Memory B cell (primary cell): ENCODE measurements around the gene ZDHHC6.
"Not testable (repeated sequence)": the region's sequence is repeated elsewhere in the genome, so short reads cannot be mapped to it uniquely, and the experiment has no call there.

Experiments used
- ATAC-seq: fragments of 150-1000 bp; cut with Tn5 transposase; 2 replicates; pipeline ENCODE4 v1.10.0; 2021; ENCODE audit warnings: low read depth, mild to moderate bottlenecking, moderate library complexity
- DNase-seq, 2 donors: peaks; one replicate each; pipeline ENCODE4 v3.0.0; 2022; ENCODE audit warnings: low spot score in 2 of 2
- H3K27ac Mint-ChIP-seq: one replicate; pipeline ENCODE4 v1.8.0; 2022; ENCODE audit warnings: mild to moderate bottlenecking, moderate library complexity, mixed read lengths
- H3K27me3 Mint-ChIP-seq: one replicate; pipeline ENCODE4 v1.8.0; 2022; ENCODE audit warnings: mixed read lengths
- H3K36me3 Mint-ChIP-seq: one replicate; pipeline ENCODE4 v1.8.0; 2022; ENCODE audit warnings: mild to moderate bottlenecking, mixed read lengths
- H3K4me1 Mint-ChIP-seq: one replicate; pipeline ENCODE4 v1.8.0; 2022; ENCODE audit warnings: mixed read lengths
- H3K4me3 Mint-ChIP-seq: one replicate; pipeline ENCODE4 v1.8.0; 2022; ENCODE audit warnings: mild to moderate bottlenecking, moderate library complexity, mixed read lengths
- H3K9me3 Mint-ChIP-seq: one replicate; pipeline ENCODE4 v1.8.0; 2022; ENCODE audit warnings: mixed read lengths

The ZDHHC6 gene

GRCh38 chr10:112393341-112393740 lies 53.4 kb downstream of the ZDHHC6 start:
- H3K36me3 Mint-ChIP-seq = peaks cover 4% of the 10 kb centered on the region
- peak overlapping the region; percentile 42 for H3K27ac Mint-ChIP-seq
- no peaks in the 10 kb centered on the region for H3K9me3 Mint-ChIP-seq
- H3K27me3 Mint-ChIP-seq = no peaks in the 10 kb centered on the region
- no peak for ATAC-seq
- no peak for DNase-seq
- H3K4me3 Mint-ChIP-seq = no peak overlapping the region
- H3K4me1 Mint-ChIP-seq = peaks cover 14% of the 10 kb centered on the region

- Mint-ChIP-seq H3K9me3 (no peaks in the 10 kb centered on the region), H3K4me3 (no peak overlapping the region), H3K27ac (peak overlapping the region; percentile 63), H3K27me3 (no peaks in the 10 kb centered on the region), H3K4me1 (peaks cover 22% of the 10 kb centered on the region), H3K36me3 (peaks cover 4% of the 10 kb centered on the region)
- no peak for ATAC-seq
- no peak for DNase-seq
These were observed 56.5 kb downstream of the ZDHHC6 start for GRCh38 chr10:112390125-112390703.

- peak overlapping the region; percentile 37 for H3K4me3 Mint-ChIP-seq
- H3K36me3 Mint-ChIP-seq = peaks cover 6% of the 10 kb centered on the region
- peak overlapping the region; percentile 94 for H3K27ac Mint-ChIP-seq
- ATAC-seq = peak; percentile 96
- H3K27me3 Mint-ChIP-seq = no peaks in the 10 kb centered on the region
- peak in 1 of 2 donors; percentile 36 for DNase-seq
- peaks cover 27% of the 10 kb centered on the region for H3K4me1 Mint-ChIP-seq
- H3K9me3 Mint-ChIP-seq = no peaks in the 10 kb centered on the region
These were observed 57.4 kb downstream of the ZDHHC6 start for GRCh38 chr10:112389271-112389822.

- DNase-seq (no peak), ATAC-seq (no peak)
- H3K36me3 Mint-ChIP-seq = peaks cover 5% of the 10 kb centered on the region
- H3K4me3 Mint-ChIP-seq = no peak overlapping the region
- peaks cover 29% of the 10 kb centered on the region for H3K4me1 Mint-ChIP-seq
- no peaks in the 10 kb centered on the region for H3K27me3 Mint-ChIP-seq
- H3K9me3 Mint-ChIP-seq = no peaks in the 10 kb centered on the region
- peak overlapping the region; percentile 94 for H3K27ac Mint-ChIP-seq
These were observed 58.2 kb downstream of the ZDHHC6 start for GRCh38 chr10:112388548-112388947.

- DNase-seq, H3K9me3 Mint-ChIP-seq, H3K27me3 Mint-ChIP-seq, H3K4me3 Mint-ChIP-seq, H3K36me3 Mint-ChIP-seq, ATAC-seq: not testable (repeated sequence)
- Mint-ChIP-seq H3K4me1 (peaks cover 31% of the 10 kb centered on the region), H3K27ac (peak overlapping the region; percentile 94)
These were observed 58.7 kb downstream of the ZDHHC6 start for GRCh38 chr10:112388056-112388455.

- Mint-ChIP-seq H3K27ac (peak overlapping the region; percentile 2), H3K4me1 (peaks cover 49% of the 10 kb centered on the region), H3K36me3 (peaks cover 21% of the 10 kb centered on the region), H3K9me3 (no peaks in the 10 kb centered on the region), H3K27me3 (no peaks in the 10 kb centered on the region), H3K4me3 (no peak overlapping the region)
- no peak for DNase-seq
- ATAC-seq = no peak
These were observed 61.5 kb downstream of the ZDHHC6 start for GRCh38 chr10:112385201-112385600.

- Mint-ChIP-seq H3K27me3 (no peaks in the 10 kb centered on the region), H3K36me3 (peaks cover 24% of the 10 kb centered on the region), H3K4me3 (no peak overlapping the region), H3K9me3 (no peaks in the 10 kb centered on the region), H3K27ac (peak overlapping the region; percentile 2), H3K4me1 (peaks cover 44% of the 10 kb centered on the region)
- DNase-seq (no peak), ATAC-seq (no peak)
These were observed 62.6 kb downstream of the ZDHHC6 start for GRCh38 chr10:112384141-112384540.

GRCh38 chr10:112383325-112383724 lies 63.4 kb downstream of the ZDHHC6 start:
- H3K9me3 Mint-ChIP-seq = no peaks in the 10 kb centered on the region
- no peak overlapping the region for H3K4me3 Mint-ChIP-seq
- H3K27ac Mint-ChIP-seq = no peak overlapping the region
- peaks cover 41% of the 10 kb centered on the region for H3K4me1 Mint-ChIP-seq
- DNase-seq = no peak
- no peaks in the 10 kb centered on the region for H3K27me3 Mint-ChIP-seq
- ATAC-seq = no peak
- H3K36me3 Mint-ChIP-seq = peaks cover 24% of the 10 kb centered on the region

- no peak for ATAC-seq
- no peaks in the 10 kb centered on the region for H3K27me3 Mint-ChIP-seq
- no peak overlapping the region for H3K27ac Mint-ChIP-seq
- H3K9me3 Mint-ChIP-seq = no peaks in the 10 kb centered on the region
- H3K4me3 Mint-ChIP-seq = no peak overlapping the region
- DNase-seq = no peak
- H3K4me1 Mint-ChIP-seq = peaks cover 40% of the 10 kb centered on the region
- H3K36me3 Mint-ChIP-seq = peaks cover 26% of the 10 kb centered on the region
These were observed 64.0 kb downstream of the ZDHHC6 start for GRCh38 chr10:112382515-112383235.
